HEK293 (cell line): ENCODE data around the gene SOCS1.

Experiments used
- CTCF ChIA-PET: fragments of 350-600 bp; formaldehyde crosslinking; extraction: SDS; loops from one replicate; lab custom pipeline; 2021; ENCODE audit warnings: antibody characterized with exemption; lab: Yijun Ruan, JAX
- POLR2A ChIA-PET: fragments of 300-600 bp; formaldehyde crosslinking; extraction: SDS; loops from one replicate; lab custom pipeline; 2020; ENCODE audit warnings: antibody characterized with exemption, inconsistent platforms; lab: Yijun Ruan, JAX
- H3K27ac ChIP-seq: fragments of 200-500 bp; sonication (Bioruptor generic); 2 replicates; pipeline ENCODE4 v1.5.1; 2014; ENCODE audit warnings: low read depth, low read length, control low read depth, inconsistent platforms; ENCODE audit errors: extremely low read depth
- H3K36me3 ChIP-seq, 2 experiments: fragments of 200-500 bp in 1 of 2; sonication (Bioruptor generic) in 1 of 2; 1 replicate in 1 of 2; 2 replicates in 1 of 2; pipeline ENCODE4 v1.5.1; 2014 to 2017; ENCODE audit warnings: inconsistent platforms in 2 of 2, low read length in 2 of 2; ENCODE audit not compliant: control insufficient read depth in 2 of 2, insufficient read depth in 1 of 2
- H3K4me1 ChIP-seq: fragments of 200-500 bp; sonication (Bioruptor generic); 2 replicates; pipeline ENCODE4 v1.5.1; 2014; ENCODE audit warnings: mild to moderate bottlenecking, low read length, inconsistent platforms; ENCODE audit not compliant: control insufficient read depth, insufficient read depth
- H3K4me3 ChIP-seq: 2 replicates; pipeline ENCODE4 v1.5.1; 2011; ENCODE audit warnings: low read depth, mild to moderate bottlenecking, control low read depth, low read length, moderate library complexity
- H3K9me3 ChIP-seq: fragments of 200-500 bp; sonication (Bioruptor generic); 2 replicates; pipeline ENCODE4 v1.5.1; 2014; ENCODE audit warnings: low read depth, low read length, inconsistent platforms; ENCODE audit not compliant: control insufficient read depth, insufficient read depth
- ELK4 ChIP-seq: IDR thresholded peaks from 2 replicates; pipeline ENCODE4 v1.6.1; 2011; ENCODE audit warnings: mild to moderate bottlenecking, low read depth, low read length, borderline replicate concordance
- GLI2 ChIP-seq: fragments of 450-650 bp; formaldehyde crosslinking; IDR thresholded peaks from 2 replicates; pipeline ENCODE4; 2017; ENCODE audit warnings: missing biosample characterization, missing genetic modification characterization, low read depth, borderline replicate concordance
- HIC1 ChIP-seq: fragments of 450-650 bp; formaldehyde crosslinking; IDR thresholded peaks from 2 replicates; pipeline ENCODE4 v1.5.1; 2016; ENCODE audit warnings: missing biosample characterization, missing genetic modification characterization
- KLF1 ChIP-seq: fragments of 450-650 bp; formaldehyde crosslinking; IDR thresholded peaks from 2 replicates; pipeline ENCODE4 v1.5.1; 2016; ENCODE audit warnings: missing biosample characterization, missing genetic modification characterization
- PBX3 ChIP-seq: sonication (generic); formaldehyde crosslinking; IDR thresholded peaks from 2 replicates; pipeline ENCODE4 v1.8.1; 2022; ENCODE audit warnings: mild to moderate bottlenecking, moderate library complexity, missing genetic modification reagents
- SETDB1 ChIP-seq: IDR thresholded peaks from one replicate; pipeline ENCODE4 v1.6.1; 2017; ENCODE audit warnings: mild to moderate bottlenecking, low read length, moderate library complexity, mixed read lengths; ENCODE audit not compliant: insufficient read length
- ZBTB1 ChIP-seq: fragments of 450-650 bp; formaldehyde crosslinking; IDR thresholded peaks from 2 replicates; pipeline ENCODE4 v1.5.1; 2016; ENCODE audit warnings: missing biosample characterization, missing genetic modification characterization
- ZBTB21 ChIP-seq: fragments of 450-650 bp; formaldehyde crosslinking; IDR thresholded peaks from 2 replicates; pipeline ENCODE4 v1.5.1; 2017; ENCODE audit warnings: missing biosample characterization, missing genetic modification characterization
- ZNF341 ChIP-seq: fragments of 450-650 bp; formaldehyde crosslinking; IDR thresholded peaks from 2 replicates; pipeline ENCODE4; 2016; ENCODE audit warnings: low read depth, missing biosample characterization, missing genetic modification characterization
- ZNF398 ChIP-seq: fragments of 450-650 bp; formaldehyde crosslinking; IDR thresholded peaks from 2 replicates; pipeline ENCODE4 v1.5.1; 2017; ENCODE audit warnings: missing biosample characterization, missing genetic modification characterization
- ZNF423 ChIP-seq: fragments of 450-650 bp; formaldehyde crosslinking; IDR thresholded peaks from 2 replicates; pipeline ENCODE4 v1.5.1; 2016; ENCODE audit warnings: missing biosample characterization, missing genetic modification characterization
- ZNF488 ChIP-seq: fragments of 450-650 bp; formaldehyde crosslinking; IDR thresholded peaks from 2 replicates; pipeline ENCODE4 v1.5.1; 2016; ENCODE audit warnings: missing biosample characterization, missing genetic modification characterization
- ZNF792 ChIP-seq: fragments of 450-650 bp; formaldehyde crosslinking; IDR thresholded peaks from 2 replicates; pipeline ENCODE4 v1.5.1; 2016; ENCODE audit warnings: missing biosample characterization, missing genetic modification characterization
- ZSCAN23 ChIP-seq: fragments of 450-650 bp; formaldehyde crosslinking; IDR thresholded peaks from 2 replicates; pipeline ENCODE4 v1.5.1; 2016; ENCODE audit warnings: missing biosample characterization, missing genetic modification characterization

Gene SOCS1

GRCh38 chr16:11217651-11218603, 38.1 kb downstream of the SOCS1 start:
- Histone ChIP-seq H3K4me1 (no peaks in the 10 kb centered on the region), H3K4me3 (no peak overlapping the region), H3K9me3 (no peaks in the 10 kb centered on the region), H3K27ac (no peak overlapping the region), H3K36me3 (no peaks in the 10 kb centered on the region)
- ChIA-PET POLR2A (no interaction called here), CTCF (interaction anchor here (0.6 to 2.4 kb wide), 10 partner anchors 9 to 140 kb away, joined by 3 to 10 read pairs (median 3); no protein-coding TSS in a partner anchor)
- no peak for TF ChIP-seq ZBTB1 (tag by site-specific recombination)

GRCh38 chr16:11215935-11216556, 40.0 kb downstream of the SOCS1 start:
- Histone ChIP-seq H3K9me3 (no peaks in the 10 kb centered on the region), H3K27ac (no peak overlapping the region), H3K4me1 (no peaks in the 10 kb centered on the region), H3K36me3 (no peaks in the 10 kb centered on the region), H3K4me3 (no peak overlapping the region)
- POLR2A ChIA-PET: no interaction called here
- CTCF ChIA-PET: interaction anchor here (0.6 to 1.4 kb wide), 2 partner anchors 32 to 40 kb away, joined by 3 read pairs; partner anchors contain the start of gene SOCS1
- TF ChIP-seq SETDB1 (peak; percentile 40), ZBTB21 (tag by site-specific recombination) (no peak)

- CTCF ChIA-PET: no interaction called here
- Histone ChIP-seq H3K27ac (no peak overlapping the region), H3K4me3 (no peak overlapping the region), H3K9me3 (no peaks in the 10 kb centered on the region), H3K36me3 (no peaks in the 10 kb centered on the region), H3K4me1 (no peaks in the 10 kb centered on the region)
- POLR2A ChIA-PET: interaction anchor here (1.2 kb wide), 1 partner anchor 42 kb away, joined by 4 read pairs; the partner anchor contains the start of gene SOCS1
- TF ChIP-seq ZNF398 (no peak), ZSCAN23 (tag by site-specific recombination) (no peak), HIC1 (no peak), ZNF423 (no peak), ZNF792 (tag by site-specific recombination) (no peak), GLI2 (tag by site-specific recombination) (no peak), ZNF341 (tag by site-specific recombination) (no peak), ELK4 (no peak), ZNF488 (tag by site-specific recombination) (no peak), KLF1 (tag by site-specific recombination) (no peak), PBX3 (no peak)
These were observed 42.2 kb downstream of the SOCS1 start for GRCh38 chr16:11213799-11214198.
